Endodermal cell (in vitro differentiated cells): Measurements from ENCODE around the gene SYNGR4. TPM values are rescaled to one million over a fixed set of nuclear protein-coding genes. Genes with fewer than 3 reads are reported as not detected.

Source experiments
- DNase-seq: peaks from one replicate; pipeline ENCODE4 v3.0.0-alpha.2; 2017
- H3K27ac ChIP-seq: 2 replicates; pipeline ENCODE4 v1.5.1; 2013; ENCODE audit warnings: mild to moderate bottlenecking, low read depth, low read length, moderate library complexity
- H3K27me3 ChIP-seq: 2 replicates; pipeline ENCODE4 v1.6.1; 2013; ENCODE audit warnings: mild to moderate bottlenecking, low read length, moderate library complexity; ENCODE audit not compliant: insufficient read depth, control insufficient read depth, poor library complexity, severe bottlenecking
- H3K36me3 ChIP-seq: 2 replicates; pipeline ENCODE4 v1.7.0; 2013; ENCODE audit warnings: mild to moderate bottlenecking, low read length, moderate library complexity; ENCODE audit not compliant: control insufficient read depth, insufficient read depth
- H3K4me1 ChIP-seq: one replicate; pipeline ENCODE4 v1.7.0; 2013; ENCODE audit warnings: low read length; ENCODE audit not compliant: control insufficient read depth, insufficient read depth
- H3K4me3 ChIP-seq: 2 replicates; pipeline ENCODE4 v1.5.1; 2013; ENCODE audit warnings: mild to moderate bottlenecking, low read length, moderate library complexity
- H3K9ac ChIP-seq: 2 replicates; pipeline ENCODE4 v1.6.1; 2013; ENCODE audit warnings: mild to moderate bottlenecking, low read length, moderate library complexity; ENCODE audit not compliant: poor library complexity, severe bottlenecking; ENCODE audit errors: extremely low read depth
- H3K9me3 ChIP-seq: 2 replicates; pipeline ENCODE4 v1.6.1; 2013; ENCODE audit warnings: mild to moderate bottlenecking, low read length, moderate library complexity; ENCODE audit not compliant: control insufficient read depth
- H3K27ac Mint-ChIP-seq: 2 replicates; pipeline ENCODE4 v1.8.0; 2020; ENCODE audit warnings: mixed read lengths
- H3K27me3 Mint-ChIP-seq: 2 replicates; pipeline ENCODE4 v1.8.0; 2021; ENCODE audit warnings: mild to moderate bottlenecking, mixed read lengths; ENCODE audit not compliant: insufficient read depth
- H3K36me3 Mint-ChIP-seq: 2 replicates; pipeline ENCODE4 v1.8.0; 2020; ENCODE audit warnings: low read depth, mixed read lengths
- H3K4me1 Mint-ChIP-seq: 2 replicates; pipeline ENCODE4 v1.8.0; 2020; ENCODE audit warnings: mixed read lengths
- H3K4me3 Mint-ChIP-seq: 2 replicates; pipeline ENCODE4 v1.8.0; 2020; ENCODE audit warnings: mild to moderate bottlenecking, moderate library complexity, mixed read lengths
- H3K9me3 Mint-ChIP-seq: 2 replicates; pipeline ENCODE4 v1.8.0; 2020; ENCODE audit warnings: mild to moderate bottlenecking, mixed read lengths
- CTCF ChIP-seq: fragments of 200-600 bp; sonication (generic); conservative IDR thresholded peaks from 2 replicates; pipeline ENCODE4 v1.5.0; 2021; ENCODE audit warnings: antibody characterized with exemption, mild to moderate bottlenecking
- WGBS, 2 experiments: methylation state at CpG; one replicate each; pipeline versions ENCODE4 v1.1.5 to v1.1.7; 2013; ENCODE audit warnings: missing lambda C conversion rate in 2 of 2, mixed read lengths in 1 of 2; ENCODE audit not compliant: insufficient coverage in 1 of 2, insufficient read length in 1 of 2; 5-methylcytosine and 5-hydroxymethylcytosine counted together
- total RNA-seq, 2 donors: library from RNA; stranded (reverse); fragmentation: NEBNext Ultra II Directional in 1 of 2; extraction: Animal tissue kit (Norgen Biotek cat#: 25700) in 1 of 2; gene quantifications; 2 replicates in 1 of 2; 3 replicates in 1 of 2; pipeline ENCODE4 v1.2.1, GENCODE V29; 2021

Gene SYNGR4
- total RNA-seq, 2 donors from 2014 or later, result not detected

GRCh38 chr19:48373567-48373966 is 9.4 kb downstream of the SYNGR4 start:
- no peak overlapping the region for H3K9ac ChIP-seq

GRCh38 chr19:48378194-48378570 is 14.0 kb downstream of the SYNGR4 start:
- no peak overlapping the region for H3K9ac ChIP-seq
- H3K36me3 Mint-ChIP-seq, result peaks cover 19% of the 10 kb centered on the region
- DNase-seq, result no peak
- no peaks in the 10 kb centered on the region for H3K9me3 Mint-ChIP-seq
- no peaks in the 10 kb centered on the region for H3K4me1 ChIP-seq
- H3K4me3 Mint-ChIP-seq, result no peak overlapping the region
- TF ChIP-seq CTCF, result no peak
- no peaks in the 10 kb centered on the region for H3K4me1 Mint-ChIP-seq
- 93 to 96% methylated on average over 10 of the region's 10 CpGs for WGBS, 2 experiments
- H3K4me3 ChIP-seq, result no peak overlapping the region
- H3K27ac ChIP-seq, result no peak overlapping the region
- H3K9me3 ChIP-seq, result no peaks in the 10 kb centered on the region
- H3K27me3 Mint-ChIP-seq, result peaks cover 10% of the 10 kb centered on the region
- peaks cover 18% of the 10 kb centered on the region for H3K36me3 ChIP-seq
- no peaks in the 10 kb centered on the region for H3K27me3 ChIP-seq
- no peak overlapping the region for H3K27ac Mint-ChIP-seq

More at GRCh38 chr19:48373567-48373966, 9.4 kb downstream of the SYNGR4 start:
- H3K27ac Mint-ChIP-seq, result no peak overlapping the region
- peaks cover 29% of the 10 kb centered on the region for H3K27me3 Mint-ChIP-seq
- no peaks in the 10 kb centered on the region for H3K27me3 ChIP-seq
- no peak overlapping the region for H3K4me3 ChIP-seq
- H3K9me3 ChIP-seq, result no peaks in the 10 kb centered on the region
- H3K9me3 Mint-ChIP-seq, result no peaks in the 10 kb centered on the region
- H3K4me1 ChIP-seq, result no peaks in the 10 kb centered on the region
- no peaks in the 10 kb centered on the region for H3K4me1 Mint-ChIP-seq
- no peak overlapping the region for H3K4me3 Mint-ChIP-seq
- no peaks in the 10 kb centered on the region for H3K36me3 Mint-ChIP-seq
- no peaks in the 10 kb centered on the region for H3K36me3 ChIP-seq
- DNase-seq, result no peak
- TF ChIP-seq CTCF, result no peak
- 88 to 100% methylated on average over 7 to 11 of the region's 11 CpGs for WGBS, 2 experiments
- no peak overlapping the region for H3K27ac ChIP-seq

- H3K4me1 ChIP-seq, result no peaks in the 10 kb centered on the region
- Mint-ChIP-seq H3K4me3 (no peak overlapping the region), H3K36me3 (peaks cover 26% of the 10 kb centered on the region), H3K27ac (no peak overlapping the region), H3K9me3 (no peaks in the 10 kb centered on the region), H3K27me3 (peaks cover 7% of the 10 kb centered on the region), H3K4me1 (no peaks in the 10 kb centered on the region)
- H3K27ac ChIP-seq, result no peak overlapping the region
- H3K4me3 ChIP-seq, result no peak overlapping the region
- WGBS, 2 experiments, result 90 to 91% methylated on average over 5 of the region's 5 CpGs
- no peak for DNase-seq
- H3K27me3 ChIP-seq, result no peaks in the 10 kb centered on the region
- H3K36me3 ChIP-seq, result peaks cover 25% of the 10 kb centered on the region
- no peak overlapping the region for H3K9ac ChIP-seq
- TF ChIP-seq CTCF, result no peak
- no peaks in the 10 kb centered on the region for H3K9me3 ChIP-seq
These were observed 14.9 kb downstream of the SYNGR4 start for GRCh38 chr19:48379058-48379457.
